CD4-positive, alpha-beta T cell treated with Interleukin-10 for 1 hour (primary cell): Measurements from ENCODE around the gene C3orf52.

ENCODE experiments used
- DNase-seq: peaks from one replicate; pipeline ENCODE4 v3.0.0-alpha.2; 2020

The C3orf52 gene

DNA sequence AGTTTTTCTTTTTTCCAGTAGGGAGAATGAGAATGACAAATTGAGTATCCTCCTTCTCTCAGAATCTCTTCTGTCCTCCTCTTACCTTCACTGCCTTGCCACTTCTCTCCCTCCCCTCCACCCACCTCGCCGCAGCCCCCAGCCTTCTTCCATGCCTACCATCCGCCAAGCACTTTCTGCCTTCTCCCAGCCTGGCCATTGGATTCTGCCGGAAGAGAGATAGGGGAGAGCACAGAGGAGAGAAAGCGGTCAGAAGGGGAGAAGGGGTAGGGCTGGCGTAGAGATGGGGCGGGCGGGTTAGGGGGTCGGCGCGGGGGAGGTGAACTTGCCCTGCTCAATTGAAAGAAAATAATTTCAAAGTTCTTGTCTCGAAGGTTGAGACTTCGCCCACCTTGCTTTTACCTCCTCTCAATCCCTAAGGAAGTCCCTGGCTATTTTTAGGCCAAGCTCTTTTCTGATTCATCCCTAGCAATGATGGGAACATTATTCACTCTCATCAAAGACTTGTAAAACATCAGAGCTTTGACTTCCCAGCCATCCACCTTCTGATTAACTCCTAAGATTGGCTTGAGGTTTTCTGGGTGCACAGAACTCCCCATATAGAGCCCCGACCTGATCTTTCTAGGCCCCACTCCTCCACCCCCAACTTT lies 811 bp downstream of the C3orf52 start:
- DNase-seq = no peak

DNA sequence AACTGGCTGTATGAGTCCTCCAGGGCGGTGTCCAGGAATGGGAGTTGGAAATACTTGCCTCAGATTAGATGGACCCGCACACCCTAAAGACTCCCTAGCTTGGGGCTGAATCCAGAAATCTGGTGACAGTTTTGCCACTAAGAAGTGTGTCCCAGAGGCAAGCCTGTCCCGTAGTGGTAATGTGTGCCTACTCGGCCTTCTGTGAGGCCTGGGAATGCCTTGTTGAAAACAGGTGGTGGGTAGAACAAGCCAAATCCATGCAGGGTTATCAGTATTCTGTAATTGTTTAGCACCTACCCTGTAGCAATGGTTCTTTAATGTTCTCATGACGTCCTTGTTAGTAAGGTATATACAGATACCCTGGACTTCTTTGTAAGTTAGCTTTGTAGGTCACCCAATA lies 1.6 kb downstream of the C3orf52 start:
- DNase-seq = no peak

DNA sequence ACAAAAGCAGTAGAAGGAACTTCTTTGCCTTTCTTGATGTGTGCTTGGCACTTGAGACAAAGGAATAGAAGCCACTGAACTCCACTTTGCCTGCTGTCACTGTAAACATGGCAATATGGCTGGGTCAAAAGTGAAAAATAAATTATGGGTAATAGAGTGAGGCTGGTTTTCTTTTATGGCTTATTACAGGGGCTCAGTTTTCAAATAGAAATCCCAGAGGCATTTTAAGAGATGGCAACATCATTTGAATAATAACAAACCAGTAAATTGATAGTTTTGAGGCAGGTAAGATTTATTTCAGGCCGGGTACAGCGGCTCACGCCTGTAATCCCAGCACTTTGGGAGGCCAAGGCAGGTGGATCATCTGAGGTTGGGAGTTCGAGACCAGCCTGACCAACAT lies 2.8 kb downstream of the C3orf52 start:
- no peak for DNase-seq

DNA sequence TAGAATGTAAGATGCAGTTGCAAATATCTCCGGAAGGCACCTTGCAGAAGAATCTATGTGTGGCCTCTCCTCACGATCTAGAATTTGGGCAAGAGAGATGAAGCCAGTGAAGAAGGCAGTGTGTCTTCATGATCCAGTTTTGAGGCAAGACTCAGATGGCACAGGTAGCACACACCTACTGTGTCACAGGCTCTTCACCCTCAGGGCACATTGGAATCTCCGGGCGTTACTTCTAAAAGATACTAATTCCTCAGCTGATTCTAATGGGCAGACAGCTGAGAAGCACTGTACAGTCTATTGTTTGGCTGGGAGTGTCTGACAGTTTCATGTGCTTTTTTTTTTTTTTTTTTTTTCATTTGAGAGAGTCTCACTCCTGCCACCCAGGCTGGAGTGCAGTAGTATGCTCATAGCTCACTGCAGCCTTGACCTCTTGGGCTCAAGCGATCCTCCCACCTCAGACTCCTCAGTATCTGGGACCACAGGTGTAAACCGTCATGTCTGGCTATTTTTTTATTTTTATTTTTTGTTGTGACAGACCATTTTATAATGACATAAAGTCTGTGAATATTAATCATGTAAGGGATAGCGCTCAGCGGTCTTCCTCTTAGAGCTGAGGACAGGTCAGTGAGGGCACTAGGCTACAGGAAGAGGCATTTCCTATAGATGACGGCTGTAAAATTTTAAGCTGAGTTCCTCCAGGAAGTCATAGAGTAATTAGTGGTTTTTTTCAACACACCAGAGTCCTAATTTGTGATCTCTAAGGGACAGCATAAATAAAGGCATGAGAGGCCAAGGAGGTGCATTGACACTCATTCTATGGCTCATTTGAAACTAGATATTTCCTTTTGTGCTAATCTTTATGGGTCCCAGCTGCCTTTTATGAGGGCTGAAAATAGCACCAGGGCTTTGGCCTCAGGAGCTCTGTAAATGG lies 4.0 kb downstream of the C3orf52 start:
- no peak for DNase-seq

DNA sequence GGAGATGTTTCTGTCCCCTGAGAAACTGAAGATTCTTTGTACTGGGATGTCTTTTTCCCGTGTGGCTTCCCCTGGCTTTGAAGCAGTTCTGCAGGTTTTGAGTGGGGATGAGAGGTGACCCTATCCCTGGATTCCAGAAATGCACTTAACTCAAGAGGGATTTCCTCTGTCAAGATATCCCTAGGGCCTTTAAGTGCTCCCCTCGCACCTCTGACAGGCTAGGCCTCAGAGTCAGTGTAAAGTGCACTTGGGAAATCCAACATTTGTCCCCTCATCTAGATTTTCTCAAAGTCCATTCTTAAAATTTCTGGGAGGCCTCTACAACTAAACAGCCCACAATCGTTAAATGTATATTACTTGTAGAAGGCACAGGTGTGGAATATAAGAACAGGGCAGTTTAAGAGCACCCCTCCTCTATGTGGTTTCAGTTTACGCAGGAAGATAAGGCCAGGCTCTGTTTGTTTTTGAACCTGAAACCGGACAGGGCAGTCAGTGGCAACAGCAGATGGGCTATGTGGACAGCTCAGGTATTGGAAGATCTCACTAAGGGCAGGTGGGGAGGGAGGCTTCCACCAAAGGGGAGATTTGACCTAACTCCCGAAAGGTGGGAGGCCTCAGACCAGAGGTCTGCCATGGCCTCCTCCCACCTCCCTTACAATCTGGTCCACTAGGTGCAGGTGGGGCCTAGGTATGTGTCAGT lies 4.8 kb downstream of the C3orf52 start:
- no peak for DNase-seq

DNA sequence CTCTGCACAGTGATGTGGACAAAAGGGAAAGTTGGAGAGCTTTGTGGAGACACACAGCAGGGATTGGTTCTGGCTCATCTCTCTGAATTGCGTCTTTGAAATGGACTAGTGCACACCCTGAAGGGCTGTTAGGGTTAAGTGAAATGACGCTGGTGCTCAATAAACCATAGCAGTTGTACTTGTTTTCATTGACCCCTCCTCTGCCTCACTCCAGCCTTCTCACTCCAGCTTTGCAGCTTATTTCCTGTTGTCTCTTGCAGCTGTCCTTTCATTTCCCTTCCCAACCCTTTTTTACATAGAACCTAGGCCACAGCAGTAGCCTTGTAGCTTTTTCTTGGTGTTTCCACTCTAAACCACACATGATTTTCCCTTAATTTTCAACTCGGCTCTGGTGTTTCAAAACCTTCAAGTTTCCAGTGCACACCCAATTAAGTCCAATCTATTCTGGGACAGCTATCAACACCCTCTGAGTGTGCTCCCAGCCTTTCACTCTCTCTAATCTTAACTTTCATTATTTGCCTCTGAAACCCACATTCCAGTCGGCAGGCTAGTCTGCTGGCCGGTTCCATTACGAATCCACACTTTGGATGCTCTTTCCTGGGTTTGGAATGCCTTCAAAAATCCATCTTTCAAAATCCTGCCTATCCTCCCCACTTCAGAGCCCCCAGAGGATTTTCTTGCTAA lies 6.4 kb downstream of the C3orf52 start:
- no peak for DNase-seq

DNA sequence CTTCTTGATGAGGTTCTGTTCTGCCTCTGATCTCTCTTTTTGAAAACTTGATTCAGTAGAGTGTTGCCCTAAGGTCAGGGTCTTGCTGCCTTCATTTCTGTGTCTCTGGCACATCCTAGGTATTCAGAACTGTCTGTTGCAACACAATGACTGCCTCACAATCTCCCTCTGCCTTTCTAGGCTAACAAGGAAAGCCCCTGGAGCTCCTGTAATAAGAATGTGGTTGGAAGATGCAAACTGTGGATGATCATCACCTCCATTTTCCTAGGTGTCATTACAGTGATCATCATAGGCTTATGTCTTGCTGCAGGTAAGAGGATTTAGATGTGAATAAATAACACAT lies 7.0 kb downstream of the C3orf52 start:
- DNase-seq = no peak

DNA sequence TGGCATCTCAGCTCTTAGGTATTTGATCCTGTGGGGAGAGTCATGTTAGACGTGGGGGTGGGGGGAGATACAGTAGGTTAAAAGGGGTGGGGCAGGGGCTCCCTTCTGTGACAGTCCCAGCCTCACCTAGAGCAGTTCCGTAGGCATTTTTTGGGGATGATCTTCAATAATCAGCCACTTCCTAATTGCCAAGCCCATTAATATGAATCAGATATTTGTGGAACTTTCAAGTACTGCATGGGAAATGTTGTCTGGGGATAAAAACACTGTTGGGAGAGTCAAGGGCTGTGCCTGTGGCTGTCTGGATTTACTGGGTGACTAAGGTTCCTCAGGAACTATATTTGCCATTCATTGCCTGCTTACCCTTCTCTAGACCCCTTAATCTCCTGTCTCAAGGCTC lies 9.5 kb downstream of the C3orf52 start:
- no peak for DNase-seq

DNA sequence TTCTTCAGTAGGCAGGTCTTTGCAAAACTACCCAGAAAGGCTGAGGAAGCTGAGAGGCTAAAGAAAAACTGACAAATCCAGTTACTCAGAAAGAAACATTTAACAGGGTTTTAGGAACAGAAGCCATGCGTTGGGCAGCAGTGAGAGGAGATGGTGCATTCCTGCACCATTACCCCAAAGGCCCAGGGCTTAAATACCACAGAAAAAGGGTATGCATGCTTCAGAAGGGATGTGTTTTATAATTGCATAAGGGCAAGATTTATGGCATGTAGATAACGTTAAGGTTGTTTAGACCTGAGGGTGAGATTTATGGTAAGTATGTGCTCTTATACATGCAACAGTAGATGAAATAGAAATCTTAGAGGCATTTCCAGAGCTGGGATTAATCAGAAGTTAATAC lies 10.0 kb downstream of the C3orf52 start:
- no peak for DNase-seq

DNA sequence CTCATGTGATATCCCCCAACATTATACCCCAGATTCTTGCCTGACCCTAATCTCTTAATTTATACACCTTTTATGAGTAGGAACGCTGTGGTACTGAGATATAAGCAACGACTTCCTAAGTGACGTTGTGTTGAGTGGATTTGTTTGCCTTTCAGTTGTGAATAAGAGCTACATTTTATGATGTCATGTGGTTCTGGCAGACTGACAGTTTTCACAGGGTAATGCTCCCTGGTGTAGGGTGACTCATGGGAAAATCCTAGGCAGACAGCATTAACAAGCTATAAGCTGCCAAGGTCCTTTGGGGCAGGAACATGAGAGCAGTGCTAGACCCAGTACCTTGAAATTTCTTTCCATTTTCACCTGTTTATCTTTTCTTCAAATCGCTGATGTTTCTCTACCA lies 11.2 kb downstream of the C3orf52 start:
- DNase-seq = no peak

DNA sequence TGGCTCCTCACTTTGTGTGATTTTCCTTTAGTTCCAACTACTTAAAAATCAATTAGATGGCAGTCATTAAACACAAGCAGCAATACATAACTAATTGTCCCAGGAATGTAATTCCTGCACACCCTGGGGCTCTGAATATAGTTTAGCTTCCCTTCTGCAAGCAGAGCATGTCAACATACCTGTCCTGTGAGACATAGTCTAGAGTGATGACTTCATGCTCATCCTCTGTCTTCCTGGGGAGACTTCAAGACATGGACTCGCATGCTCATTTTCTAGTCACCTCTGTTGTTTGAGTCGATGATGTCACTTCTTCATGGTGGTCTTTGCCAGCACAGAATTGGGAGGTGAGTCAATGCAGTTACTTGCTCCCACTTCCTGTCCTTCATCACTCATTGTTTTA lies 15.7 kb downstream of the C3orf52 start:
- no peak for DNase-seq

DNA sequence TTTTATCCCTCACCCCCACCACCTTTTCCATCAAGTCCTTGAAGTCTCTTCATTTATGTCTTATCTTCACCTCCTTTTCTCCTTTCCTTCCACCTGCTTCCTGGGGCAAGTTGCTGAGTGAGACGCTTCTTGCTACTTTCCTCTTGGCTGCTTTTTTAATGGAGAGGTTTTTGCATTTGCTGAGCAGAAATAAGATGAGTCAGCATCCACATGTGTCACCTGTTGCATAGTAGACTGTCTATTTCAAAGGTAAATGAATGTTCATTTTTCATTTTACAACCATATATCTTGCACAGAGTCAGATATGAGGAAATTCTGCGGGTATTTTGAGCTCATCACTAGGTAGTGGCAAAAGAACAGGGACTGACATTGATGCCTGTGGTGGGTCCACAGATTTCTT lies 18.6 kb downstream of the C3orf52 start:
- no peak for DNase-seq

DNA sequence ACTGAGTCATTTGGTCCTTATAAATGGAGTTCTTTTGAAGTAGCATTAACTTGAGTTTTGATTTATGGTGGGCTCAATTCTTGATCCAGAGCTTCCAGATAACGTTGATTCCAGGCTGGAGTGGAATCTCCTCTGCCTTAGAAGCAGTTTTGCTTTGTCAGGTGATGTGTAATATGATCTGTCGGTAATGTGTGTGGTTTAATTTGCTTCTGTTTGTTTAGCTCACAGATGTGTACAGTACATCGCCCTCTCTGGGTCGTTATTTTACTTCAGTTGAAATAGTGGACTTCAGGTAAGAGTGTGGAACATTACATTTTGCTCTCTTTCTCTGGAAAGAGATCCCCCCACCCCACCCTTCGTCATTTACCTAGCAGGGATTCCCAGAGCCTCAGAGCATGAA lies 23.1 kb downstream of the C3orf52 start:
- DNase-seq = no peak

DNA sequence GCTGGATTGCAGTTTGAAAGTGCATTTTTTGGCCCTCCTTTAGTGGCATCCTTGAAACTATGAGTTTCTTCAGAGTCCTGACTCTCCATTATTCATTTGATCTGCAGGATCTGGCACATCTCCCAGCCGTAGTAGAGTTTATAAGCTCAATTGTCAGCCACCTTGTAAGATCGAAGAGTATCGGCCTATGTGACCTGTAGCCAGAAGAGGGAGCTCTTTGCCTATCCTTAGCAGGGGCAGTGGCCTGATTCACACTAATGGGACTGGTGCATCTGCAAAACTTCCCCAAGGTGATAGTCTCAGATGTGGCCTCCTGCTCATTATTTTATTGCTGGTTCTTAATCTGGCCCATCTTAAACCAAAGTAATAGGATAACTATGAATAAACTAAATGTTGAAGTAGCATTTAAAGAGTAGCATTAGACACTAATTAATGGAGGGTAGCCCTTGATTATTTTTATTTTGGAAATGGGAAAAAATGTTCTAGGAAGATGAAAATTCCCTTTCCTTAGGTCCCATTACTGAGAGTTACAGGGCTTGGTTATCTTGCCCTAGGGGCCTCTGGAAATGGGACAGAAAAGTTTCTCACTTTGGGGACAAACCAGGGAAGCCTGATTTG lies 25.7 kb downstream of the C3orf52 start:
- peak; percentile 82 for DNase-seq

DNA sequence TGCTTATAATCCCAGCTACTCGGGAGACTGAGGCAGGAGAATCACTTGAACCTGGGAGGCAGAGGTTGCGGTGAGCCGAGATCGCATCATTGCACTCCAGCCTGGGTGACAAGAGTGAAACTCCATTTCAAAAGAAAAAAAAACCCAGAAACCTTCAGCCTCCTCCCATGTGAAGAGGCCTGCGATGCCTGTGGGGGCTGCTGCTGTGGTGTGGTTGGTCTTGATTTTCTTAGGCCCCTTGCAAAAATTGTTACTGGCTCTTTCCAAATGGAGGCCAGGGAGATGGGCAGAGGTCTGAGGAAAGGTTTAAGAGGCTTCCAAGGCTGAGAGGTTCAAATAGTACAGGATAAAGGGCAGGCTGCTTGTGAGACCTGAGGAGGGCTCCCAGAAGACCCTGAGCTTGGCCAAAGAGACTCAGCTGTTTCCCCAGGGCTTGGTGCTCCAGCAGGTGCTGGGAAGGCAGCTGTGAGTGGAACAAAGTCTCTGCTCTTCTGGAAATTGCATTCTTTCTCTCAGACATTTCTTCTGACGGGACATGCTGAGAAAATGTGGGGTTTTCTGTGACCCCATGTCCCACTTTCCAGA lies 28.5 kb downstream of the C3orf52 start:
- DNase-seq = no peak

DNA sequence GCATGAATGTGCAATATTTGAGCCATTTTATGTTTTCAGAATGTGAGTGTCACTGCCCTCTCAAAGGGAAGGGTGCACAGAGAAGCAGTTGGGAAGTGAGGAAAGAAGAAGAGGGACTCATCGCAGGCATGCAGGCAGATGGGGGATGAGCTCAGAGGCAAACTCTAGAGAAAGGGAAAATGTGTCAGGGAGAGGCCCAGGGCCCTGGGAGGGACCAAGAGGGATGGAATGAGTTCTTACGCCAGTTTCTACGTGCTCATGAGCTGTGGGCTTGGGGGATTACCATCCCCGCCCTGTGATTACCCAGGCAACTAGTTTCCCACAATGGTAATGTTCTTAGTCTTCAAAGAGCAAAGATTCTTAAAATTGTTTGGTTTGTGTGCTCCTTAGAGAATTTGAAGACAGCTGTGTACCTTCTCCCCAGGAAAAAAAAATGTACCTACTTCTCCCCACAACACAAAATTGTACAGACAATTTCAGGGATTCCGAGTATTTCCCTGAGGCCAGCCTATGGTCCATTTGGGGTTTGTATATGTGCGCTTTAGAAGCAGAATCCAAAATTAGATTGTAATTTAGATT lies 29.1 kb downstream of the C3orf52 start:
- DNase-seq = no peak

DNA sequence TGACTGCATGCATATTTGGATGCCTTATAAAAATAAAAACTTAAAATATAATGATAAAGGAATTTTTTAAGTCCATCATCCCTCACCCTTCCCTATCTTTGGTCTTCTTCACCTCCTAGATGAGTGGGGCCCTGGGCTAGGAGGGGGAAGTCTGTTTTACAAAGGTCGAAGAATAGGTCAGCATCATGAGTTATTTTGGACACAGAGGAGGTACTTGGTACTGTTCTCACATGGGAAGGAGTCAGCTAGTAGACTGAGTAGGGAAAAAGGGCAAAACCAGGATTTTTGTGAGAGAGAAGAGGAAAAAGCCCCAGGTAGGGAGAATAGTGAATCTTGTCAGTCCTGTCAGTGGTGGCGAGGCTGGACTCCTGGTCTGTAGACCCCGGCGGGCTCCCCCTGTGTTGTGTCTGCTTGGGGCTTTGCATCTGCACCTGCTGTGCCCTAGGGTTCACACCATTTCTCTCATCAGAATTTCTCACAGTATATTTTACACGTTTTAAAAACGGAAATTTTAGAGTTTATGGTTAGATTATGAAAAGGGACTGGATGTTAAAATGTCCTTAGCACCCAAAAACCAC lies 29.7 kb downstream of the C3orf52 start:
- DNase-seq = no peak

DNA sequence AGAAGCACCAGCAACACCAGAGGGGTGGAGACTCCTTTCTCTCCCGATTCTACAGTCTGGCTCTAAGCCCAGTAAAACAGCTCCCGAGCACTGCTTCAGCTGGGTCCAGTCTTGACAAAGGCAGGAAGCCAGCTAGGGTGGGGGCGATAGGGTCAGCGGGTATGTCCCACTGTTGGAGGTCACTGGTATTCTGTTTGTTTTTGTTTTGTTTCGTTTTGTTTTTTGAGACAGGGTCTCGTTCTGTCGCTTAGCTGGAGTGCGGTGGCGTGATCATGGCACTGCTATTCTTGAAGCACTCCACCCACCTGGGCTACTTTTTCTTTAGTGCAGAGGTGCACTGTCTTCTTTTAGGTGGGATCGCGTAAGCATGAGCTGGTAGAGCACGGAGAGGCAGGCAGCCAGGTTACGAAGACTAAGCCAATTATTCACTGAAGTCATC lies 30.6 kb downstream of the C3orf52 start:
- DNase-seq = no peak

DNA sequence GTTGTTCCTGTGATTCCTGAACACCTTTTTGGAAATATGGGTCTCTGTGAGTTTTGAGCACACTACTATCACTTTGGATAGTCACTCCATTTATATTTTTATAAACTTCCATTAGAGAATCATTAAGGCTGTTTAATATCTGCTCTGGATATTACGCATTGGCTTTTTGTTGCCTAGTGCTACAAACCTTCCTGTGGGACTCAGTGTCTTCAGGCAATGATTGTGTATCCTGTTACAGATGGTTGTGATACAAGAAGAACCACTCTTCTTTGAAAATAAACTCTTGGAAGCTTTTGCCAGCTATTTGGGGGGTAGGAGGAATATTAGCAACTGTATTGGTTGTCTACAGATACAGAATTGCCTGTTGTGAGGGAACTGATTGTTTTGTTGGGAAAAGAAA lies 31.2 kb downstream of the C3orf52 start:
- no peak for DNase-seq

DNA sequence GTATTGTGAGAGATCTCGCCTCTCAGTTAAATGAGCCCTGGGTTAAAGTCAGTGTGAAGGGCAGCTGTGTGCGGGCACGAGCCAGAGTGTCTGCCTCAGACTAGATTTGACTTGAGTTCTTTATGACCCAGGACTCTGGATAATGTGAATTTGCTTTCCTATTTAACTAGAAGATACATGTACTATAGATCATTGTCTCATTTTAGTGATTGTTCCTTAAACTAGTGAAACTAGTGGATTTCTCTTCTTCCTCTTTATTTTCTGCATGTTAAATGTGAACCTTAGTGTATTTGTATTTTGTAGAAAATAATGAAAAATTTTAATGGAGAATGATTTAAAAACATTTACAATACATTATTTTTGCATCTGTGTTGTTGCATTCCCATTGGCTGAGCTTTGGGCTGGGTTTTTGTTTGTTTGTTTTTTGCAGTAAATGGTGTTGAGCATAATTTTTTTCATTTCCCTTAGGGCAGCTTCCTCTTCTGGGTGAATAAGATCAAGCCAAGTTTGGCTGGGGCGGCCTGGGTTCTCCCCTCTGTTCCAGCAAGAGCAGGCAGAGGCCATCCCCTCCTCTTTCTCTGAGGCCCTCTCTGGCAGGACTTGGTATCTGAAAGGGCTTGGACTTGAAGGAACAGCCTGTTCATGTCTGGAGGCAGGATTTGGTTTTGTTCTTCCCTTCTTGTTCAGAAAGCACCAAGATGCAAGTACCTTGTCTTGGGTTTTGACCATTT lies 31.8 kb downstream of the C3orf52 start:
- no peak for DNase-seq
